GM18526 (cell line): ENCODE data around the gene ADCY1.

Experiments used
- POLR2A ChIP-seq: IDR thresholded peaks from 3 replicates; pipeline ENCODE4 v1.6.1; 2011; ENCODE audit not compliant: insufficient read length; ENCODE audit errors: extremely low read depth

The ADCY1 gene

DNA sequence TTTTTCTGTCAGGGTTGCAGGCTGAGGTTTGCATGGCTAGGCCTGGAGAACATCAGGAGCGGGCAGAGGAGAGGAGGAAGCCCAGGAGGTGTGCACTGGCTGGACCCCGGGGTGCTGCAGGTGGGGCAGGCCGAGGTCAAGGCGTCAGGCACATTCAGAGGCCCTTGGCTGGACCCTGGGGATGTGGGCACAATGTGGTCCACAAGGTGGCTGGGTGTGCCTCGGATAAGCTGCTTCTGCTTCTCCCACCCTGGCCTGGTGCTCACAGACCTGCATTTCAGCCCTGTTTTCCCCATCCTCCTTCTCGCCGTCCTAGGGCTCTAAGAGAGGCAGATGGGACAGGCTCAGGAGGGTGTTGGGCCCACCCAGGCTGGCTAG is 108.2 kb downstream of the ADCY1 start:
- TF ChIP-seq POLR2A, result no peak

DNA sequence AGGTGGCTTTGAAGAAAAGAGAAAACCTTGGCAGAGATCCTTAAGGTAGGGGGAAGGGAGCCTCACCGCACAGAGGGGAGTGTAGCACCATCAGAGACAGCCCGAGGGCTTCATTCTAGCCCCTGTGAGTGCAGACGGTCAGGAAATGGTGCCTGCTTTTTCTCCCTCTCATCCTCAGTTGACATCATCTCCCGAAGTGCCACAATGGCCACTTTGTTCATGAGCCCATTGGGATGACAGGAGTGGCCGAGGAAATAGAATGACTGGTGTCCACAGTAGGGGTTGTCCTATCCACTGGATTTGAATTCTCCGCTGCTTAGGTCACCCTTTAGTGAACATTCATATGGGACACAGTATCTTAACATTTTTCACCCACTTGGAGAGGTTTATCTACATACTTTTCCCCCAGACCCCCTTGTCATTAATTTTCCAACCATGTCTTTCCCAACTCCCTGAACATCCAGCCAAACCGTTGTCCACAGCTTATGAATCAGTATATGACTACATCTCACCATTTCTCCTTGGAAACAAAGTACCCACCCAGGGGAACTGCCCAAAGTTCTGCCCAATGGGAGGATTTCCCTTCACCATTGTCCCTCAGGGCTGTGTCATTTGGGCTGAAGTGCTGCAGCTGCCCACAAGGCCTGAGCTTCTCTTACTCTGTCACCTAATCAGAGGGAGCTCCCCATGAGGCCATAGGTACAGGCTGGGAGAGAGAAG is 108.8 kb downstream of the ADCY1 start:
- TF ChIP-seq POLR2A, result no peak

DNA sequence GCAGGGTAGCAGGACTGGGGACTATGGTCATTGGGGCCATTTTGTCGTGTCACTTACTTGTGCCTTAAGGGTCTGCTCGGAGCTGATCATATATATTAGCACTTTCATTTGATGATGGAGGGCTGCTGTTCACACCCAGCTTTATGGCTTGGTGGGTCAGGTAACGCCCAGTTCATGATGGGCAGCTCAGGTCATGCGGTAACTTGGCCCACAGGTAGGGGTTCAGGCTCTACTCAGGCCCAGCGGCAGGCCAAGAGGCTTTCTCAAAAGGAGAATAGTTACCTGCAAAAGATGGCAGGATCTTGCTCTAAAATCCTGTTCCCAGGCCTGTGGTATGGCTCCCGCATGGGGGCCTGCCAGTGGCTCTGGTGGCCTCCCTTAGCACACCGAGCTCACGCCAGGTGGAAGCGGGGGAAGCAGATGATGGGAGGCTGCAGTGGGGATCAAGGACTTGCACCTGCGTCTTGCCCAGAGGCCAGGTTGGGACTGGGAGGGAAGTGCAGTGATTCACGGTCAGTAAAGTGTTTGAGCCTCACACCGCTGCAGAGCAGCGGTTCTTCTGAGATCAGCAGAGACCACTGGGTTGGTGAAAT is 109.5 kb downstream of the ADCY1 start:
- no peak for TF ChIP-seq POLR2A

DNA sequence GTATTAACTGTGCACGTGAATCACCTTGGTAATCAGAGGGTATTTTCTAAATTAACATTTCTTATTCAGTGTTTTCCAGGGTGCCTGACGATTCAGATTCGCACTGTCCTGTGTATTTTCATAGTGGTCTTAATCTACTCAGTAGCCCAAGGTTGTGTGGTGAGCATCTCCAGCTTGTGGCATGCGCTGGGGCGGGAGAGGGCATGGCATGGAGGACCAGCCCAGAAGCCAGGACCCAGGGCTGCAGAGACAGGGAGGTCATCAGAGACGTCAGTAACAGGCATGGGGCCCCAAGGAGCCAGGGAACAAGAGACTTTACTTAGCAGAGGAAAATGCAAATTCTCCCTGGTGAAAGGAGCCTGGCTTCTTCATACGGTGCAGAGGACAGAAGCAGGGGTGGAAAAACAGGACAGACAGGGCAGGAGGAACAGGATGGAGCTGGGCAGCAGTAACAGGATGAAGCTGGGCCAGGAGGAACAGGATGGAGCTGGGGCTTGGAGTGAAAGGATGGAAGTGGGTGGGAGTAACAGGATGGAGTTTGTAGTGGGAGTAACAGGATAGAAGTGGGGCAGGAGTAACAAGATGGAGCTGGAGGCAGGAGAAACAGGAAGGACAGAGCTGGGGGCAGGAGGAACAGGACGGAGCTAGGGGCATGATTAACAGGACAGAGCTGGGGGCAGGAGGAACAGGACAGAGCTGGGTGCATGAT is 110.9 kb downstream of the ADCY1 start:
- no peak for TF ChIP-seq POLR2A

DNA sequence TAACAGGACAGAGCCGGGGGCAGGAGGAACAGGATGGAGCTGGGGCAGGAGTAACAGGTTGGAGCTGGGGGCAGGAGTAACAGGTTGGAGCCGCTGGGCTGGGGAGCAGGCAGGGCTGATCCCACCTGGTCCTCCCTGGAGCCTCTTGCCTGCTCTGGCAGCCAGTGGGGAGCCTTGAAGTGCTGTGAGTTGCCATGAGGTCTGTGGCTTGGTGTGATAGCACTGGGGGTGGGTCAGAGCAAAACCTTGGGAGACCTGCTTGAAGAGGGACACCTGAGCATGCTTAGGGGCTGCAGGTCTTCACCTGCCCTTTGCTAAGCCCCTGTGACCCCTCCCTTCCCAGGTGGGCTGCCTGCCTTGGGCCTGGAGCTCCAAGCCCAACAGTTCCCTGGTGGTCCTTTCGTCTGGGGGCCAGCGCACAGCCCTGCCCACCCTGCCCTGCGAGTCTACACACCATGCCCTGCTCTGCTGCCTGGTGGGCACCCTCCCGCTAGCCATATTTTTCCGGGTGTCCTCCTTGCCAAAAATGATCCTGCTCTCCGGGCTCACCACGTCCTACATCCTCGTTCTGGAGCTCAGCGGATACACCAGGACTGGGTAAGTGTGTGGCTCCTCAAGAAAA is 111.6 kb downstream of the ADCY1 start:
- TF ChIP-seq POLR2A, result no peak

DNA sequence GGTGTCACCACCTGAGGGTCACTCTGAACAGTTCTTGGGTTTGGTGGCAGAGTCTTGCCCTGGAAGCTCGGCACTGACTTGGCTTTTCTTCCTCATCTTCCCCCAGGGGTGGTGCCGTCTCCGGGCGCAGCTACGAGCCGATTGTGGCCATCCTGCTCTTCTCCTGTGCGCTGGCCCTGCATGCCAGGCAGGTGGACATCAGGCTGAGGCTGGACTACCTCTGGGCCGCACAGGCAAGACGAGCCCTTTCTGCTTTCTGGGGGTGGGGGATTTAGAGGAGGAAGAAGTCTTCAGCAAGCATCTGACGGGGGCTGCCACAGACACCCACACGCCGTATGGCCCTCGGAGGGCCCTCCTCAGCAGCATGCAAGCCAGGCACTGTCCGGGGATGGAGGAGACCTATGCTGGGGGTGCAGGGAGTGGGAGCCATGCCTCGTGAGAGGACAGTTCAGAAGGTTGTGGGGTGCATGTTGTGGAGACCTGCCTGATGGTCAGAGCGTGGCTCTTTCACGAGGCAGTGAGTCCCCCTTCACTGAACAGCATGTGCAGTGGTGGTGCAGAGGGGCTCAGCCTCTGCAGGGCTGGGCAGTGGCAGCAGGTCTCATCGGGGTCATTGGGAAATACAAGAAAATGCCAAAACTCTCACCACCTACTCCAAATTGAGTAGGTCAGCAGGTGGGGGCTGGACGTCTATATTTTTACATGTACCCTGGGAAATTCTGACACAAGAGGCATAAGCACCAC is 112.4 kb downstream of the ADCY1 start:
- TF ChIP-seq POLR2A, result no peak

DNA sequence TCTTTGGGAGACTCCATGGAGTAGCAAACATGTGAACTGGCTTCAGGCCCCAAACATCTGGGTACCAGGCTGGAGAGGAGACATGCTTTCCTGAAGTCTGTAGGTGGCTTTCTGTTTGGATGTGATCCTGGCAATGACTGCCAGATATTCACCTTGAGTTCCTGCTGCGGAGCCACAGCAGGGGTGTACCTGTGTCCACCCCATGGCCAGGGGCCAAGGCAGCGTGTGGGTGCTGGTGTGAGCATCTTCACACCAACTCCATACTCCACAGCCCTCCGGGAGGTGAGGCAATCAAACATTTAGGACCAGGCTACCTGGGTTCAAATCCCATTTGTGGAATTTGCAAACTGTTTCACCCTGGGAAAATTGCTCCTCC is 113.0 kb downstream of the ADCY1 start:
- TF ChIP-seq POLR2A, result no peak

DNA sequence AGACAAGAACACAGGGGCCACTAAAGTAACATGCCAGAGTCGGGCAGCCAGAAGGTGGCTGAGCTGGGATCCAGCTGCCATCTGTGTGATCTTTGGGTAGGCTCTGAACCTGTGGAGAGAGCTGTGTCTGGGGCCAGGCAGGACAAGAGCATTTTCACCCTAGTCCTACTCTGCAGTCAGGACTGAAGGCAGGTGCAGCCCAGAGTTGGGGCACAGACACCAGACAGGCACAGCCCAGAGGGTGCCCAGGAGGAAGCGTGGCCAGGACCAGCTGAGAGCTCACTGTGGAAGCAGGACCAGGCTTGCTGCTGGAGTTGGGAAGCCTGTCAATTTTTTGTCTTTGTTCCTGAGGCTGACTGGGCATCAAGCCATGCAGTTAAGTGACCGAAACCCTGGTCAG is 113.6 kb downstream of the ADCY1 start:
- no peak for TF ChIP-seq POLR2A

DNA sequence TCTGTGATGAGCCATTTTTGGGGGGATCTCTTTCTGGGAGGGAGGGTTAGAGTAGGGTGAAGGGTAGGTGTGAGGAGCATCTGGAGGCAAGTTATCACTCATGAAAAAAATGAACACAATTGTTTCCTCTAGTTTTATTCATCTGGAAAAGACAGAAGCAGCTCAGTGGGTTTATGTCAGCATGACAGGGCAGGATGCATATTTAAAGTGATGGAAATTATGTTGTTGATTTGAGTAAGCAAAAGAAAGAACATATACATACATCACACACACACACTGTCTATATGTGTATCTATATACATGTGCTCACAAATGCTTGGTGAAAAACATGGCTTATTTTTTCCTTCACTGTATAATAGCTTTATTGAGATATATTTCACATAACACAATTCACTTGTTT is 114.2 kb downstream of the ADCY1 start:
- TF ChIP-seq POLR2A, result no peak

DNA sequence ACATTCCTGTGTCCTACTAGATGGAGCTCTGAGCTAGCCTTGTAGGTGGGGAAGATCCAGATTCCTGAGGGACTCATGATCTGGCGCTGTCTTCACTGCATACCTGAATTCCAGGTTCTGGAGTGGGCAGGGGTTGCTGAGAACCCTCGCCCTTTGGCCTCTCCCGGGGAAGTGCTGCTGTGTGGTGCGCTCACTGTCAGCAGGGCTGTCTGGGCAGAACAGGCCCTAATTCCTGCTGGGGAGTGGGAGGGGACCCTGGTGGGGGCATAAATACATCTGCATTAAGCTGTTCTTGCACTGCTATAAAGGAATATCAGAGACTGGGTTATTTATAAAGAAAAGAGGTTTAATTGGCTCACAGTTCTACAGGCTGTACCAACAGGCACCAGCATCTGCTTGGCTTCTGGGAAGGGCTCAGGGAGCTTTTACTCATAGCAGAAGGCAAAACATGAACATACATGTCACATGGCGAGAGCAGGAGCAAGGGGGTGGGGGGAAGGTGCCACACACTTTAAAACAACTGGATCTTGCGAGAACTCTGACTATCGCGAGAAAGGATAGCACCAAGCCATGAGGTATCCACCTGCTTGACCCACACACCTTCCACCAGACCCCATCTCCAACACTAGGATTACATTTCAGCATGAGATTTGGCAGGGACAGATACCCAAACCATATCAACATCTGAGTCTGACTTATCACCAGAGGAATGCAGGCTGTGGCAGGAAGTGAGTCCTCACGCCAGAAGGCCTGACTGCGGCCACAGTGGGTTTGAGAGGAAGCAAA is 115.0 kb downstream of the ADCY1 start:
- no peak for TF ChIP-seq POLR2A

DNA sequence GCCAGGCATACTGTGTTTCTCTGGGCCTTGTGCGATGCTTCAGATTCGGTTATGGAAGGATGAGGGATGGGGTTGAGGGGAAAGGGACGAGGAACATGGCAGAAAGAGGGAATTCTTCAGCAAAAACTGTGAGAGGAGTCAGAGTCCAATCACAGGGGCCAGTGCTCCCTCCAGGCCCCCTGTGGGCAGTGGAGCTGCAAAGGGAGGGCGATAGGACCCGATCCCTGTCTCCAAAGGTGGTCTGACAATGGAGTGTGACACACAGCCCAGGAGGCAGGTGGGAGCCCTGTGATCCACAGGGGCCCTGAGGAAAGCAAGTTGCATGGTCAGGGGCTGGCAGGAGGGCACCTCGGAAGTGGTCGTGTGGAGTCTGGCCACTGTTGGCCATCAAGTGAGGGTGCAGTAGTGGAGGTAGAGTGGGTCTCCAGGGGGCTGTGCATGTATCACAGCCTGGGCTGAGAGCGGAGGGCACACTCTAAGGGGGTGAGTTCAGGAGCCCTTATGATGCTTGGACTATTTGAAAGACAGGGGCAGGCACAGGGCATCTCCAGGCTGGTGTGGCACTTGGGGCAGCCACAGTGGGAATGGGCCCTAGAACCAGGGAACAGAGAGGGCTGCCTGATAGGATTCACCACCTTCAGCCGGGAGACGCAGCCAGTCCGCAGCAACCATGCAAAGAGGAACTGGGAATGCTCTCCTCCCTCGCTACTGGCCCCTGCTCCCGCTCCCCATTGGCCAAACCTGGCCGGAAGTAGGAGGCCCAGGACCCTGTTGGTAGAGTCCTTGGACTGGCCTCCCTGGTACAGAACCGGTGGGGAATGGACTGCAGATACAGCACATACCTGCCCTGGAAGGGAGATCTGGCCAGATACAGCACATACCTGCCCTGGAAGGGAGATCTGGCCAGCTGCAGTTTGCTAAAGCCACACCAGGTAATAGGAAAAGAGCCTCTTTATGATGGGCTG is 115.9 kb downstream of the ADCY1 start:
- no peak for TF ChIP-seq POLR2A

DNA sequence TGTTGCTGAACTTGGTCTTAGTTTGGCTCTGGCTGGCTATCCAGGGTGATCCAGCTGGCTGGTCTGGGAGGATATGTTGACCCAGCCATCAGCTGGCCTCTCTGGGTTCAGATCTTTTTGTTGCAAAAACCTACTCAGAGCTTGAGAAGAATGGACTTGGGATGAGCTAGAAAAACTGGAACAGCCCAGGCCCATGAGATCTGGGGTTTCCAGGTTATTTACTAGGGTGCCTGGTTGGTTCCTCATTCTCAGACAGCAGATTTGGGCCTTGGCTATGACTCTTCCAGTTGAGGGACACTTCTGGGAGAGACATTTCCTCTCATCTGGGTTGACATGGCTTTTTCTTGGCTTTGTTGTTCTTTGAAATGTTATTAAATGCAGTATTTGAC is 116.6 kb downstream of the ADCY1 start:
- no peak for TF ChIP-seq POLR2A

DNA sequence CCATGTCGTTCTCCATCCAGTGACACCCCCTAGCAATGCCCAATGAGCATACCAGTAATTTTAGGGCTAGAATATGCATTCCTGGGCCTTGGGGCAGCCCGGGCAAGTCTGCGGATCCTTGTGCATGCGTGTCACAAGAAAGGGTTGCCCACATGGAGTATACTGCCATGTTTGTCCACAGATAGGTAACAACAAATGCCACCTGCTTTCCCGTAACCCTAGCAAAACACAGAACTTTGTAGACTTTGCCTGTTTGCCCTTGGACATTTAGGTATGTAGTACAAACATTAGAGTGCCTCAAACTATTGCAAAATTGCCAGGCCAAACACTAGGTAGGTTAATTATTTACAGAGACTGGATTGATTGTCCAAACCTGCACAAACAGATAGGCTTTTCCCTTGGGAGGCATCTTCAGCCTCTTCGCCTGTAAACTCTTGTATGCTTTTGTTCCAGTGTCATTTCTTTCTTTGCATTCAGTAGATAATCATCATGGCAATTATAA is 117.0 kb downstream of the ADCY1 start:
- no peak for TF ChIP-seq POLR2A
